AG04450 (cell line): Measurements from ENCODE around the gene PPP1R3C. TPM values are rescaled to one million over a fixed set of nuclear protein-coding genes. Genes with fewer than 3 reads are reported as not detected.
A peak's percentile ranks its signal among the peaks of the same experiment; 100 is the strongest.

Experiments
- CTCF ChIA-PET: fragments of 300-600, 350-600 bp; formaldehyde crosslinking; extraction: SDS; loops from one replicate; lab custom pipeline; 2022; ENCODE audit warnings: antibody characterized with exemption, inconsistent platforms; lab: Charles Lee
- POLR2A ChIA-PET: fragments of 350-600 bp; formaldehyde crosslinking; extraction: SDS; loops from one replicate; lab custom pipeline; 2021; ENCODE audit warnings: antibody characterized with exemption, inconsistent platforms; lab: Yijun Ruan, JAX
- DNase-seq: peaks from one replicate; pipeline ENCODE4 v3.0.0-alpha.2; 2011; ENCODE audit warnings: low read depth, low spot score
- H3K27ac ChIP-seq: one replicate; pipeline ENCODE4 v1.5.1; 2012; ENCODE audit warnings: low read depth, low read length, control low read depth
- H3K27me3 ChIP-seq: one replicate; pipeline ENCODE4 v1.6.0; 2012; ENCODE audit warnings: low read length; ENCODE audit not compliant: control insufficient read depth, insufficient read depth
- H3K4me3 ChIP-seq: 2 replicates; pipeline ENCODE4 v1.5.1; 2011; ENCODE audit warnings: mild to moderate bottlenecking, low read depth, low read length, control low read depth
- H3K9me3 ChIP-seq: 2 replicates; pipeline ENCODE4 v1.5.1; 2012; ENCODE audit warnings: low read length; ENCODE audit not compliant: control insufficient read depth, insufficient read depth
- CTCF ChIP-seq: IDR thresholded peaks from 2 replicates; pipeline ENCODE4 v1.5.1; 2011; ENCODE audit warnings: low read depth, low read length, control low read depth, inconsistent platforms
- polyA plus RNA-seq: library from polyadenylated mRNA; depleted of rRNA; stranded (reverse); fragments of >200 nt; gene quantifications from 2 replicates; pipeline ENCODE4 v1.2.3, GENCODE V29; 2011

The PPP1R3C gene
- polyA plus RNA-seq, 1 experiment = 51.1 TPM

- Histone ChIP-seq H3K27ac (no peak overlapping the region), H3K9me3 (no peaks in the 10 kb centered on the region), H3K27me3 (no peaks in the 10 kb centered on the region), H3K4me3 (no peak overlapping the region)
- TF ChIP-seq CTCF = no peak
- ChIA-PET CTCF (interaction anchor here (0.7 to 1.2 kb wide), 3 partner anchors 29 to 31 kb away, joined by 7 to 8 read pairs (median 7); no protein-coding TSS in a partner anchor), POLR2A (no interaction called here)
- no peak for DNase-seq
Measured at GRCh38 chr10:91664426-91664825, 31.6 kb upstream of the PPP1R3C start.

GRCh38 chr10:91662993-91663392 lies 30.1 kb upstream of the PPP1R3C start:
- POLR2A ChIA-PET = interaction anchor here (1.2 kb wide), 1 partner anchor 34 kb away, joined by 3 read pairs; no protein-coding TSS in a partner anchor
- H3K27me3 ChIP-seq = no peaks in the 10 kb centered on the region
- no peaks in the 10 kb centered on the region for H3K9me3 ChIP-seq
- no peak for DNase-seq
- H3K4me3 ChIP-seq = no peak overlapping the region
- no peak for TF ChIP-seq CTCF
- CTCF ChIA-PET = no interaction called here
- no peak overlapping the region for H3K27ac ChIP-seq

DNA sequence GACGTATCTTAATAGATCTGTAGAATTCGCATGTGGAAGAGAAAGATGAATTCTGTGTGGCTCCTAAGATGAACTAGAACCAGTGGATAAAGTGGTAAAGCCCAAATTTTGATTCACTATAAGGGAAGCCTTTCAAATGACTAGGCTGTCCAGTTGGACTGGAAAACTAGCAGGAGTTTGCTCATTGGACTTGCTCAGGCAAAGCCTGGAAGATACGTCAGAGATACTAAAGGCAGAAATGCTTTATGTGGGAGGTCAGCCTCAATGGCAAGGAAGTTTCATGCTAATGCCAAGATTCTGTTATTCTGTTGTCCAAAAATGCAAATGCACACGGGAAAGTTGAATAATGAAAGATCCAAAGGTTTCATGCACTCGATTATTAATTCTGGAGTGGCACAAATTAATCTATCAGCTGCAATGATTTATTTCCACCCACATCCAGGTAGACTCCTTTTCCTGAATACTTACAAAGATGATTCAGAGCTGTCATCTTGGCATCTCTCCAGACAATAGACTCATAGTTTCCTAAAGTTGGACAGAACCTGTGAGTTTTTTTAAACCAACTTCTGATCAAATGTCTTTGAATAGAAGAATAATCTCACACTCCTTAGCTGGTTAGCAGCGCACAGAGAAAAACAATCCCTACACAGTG lies 20.5 kb upstream of the PPP1R3C start:
- no peak for DNase-seq
- Histone ChIP-seq H3K9me3 (no peaks in the 10 kb centered on the region), H3K27ac (no peak overlapping the region), H3K27me3 (no peaks in the 10 kb centered on the region), H3K4me3 (no peak overlapping the region)
- no peak for TF ChIP-seq CTCF
- POLR2A ChIA-PET = no interaction called here
- CTCF ChIA-PET = interaction anchor here (3.1 kb wide), 1 partner anchor 19 kb away, joined by 26 read pairs; the partner anchor contains the start of gene PPP1R3C

DNA sequence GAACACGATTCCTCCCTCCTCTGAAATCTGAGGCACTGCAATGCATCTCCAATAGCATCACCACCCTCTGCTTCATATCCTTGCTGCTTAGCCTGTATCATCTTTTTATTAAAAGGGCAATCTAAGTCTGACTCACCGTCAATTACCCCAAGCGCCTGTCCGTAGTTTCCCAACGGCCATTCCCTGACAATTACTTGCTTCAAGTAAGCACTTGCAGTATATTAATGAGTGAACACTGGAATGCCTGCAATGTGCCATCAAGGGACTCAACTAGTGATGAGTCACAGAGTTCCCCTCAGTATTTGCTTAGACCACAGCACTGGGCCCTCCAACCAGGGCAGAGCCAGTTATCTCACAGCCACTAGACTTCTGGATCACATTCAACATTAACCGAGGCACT lies 19.5 kb upstream of the PPP1R3C start:
- ChIA-PET POLR2A (no interaction called here), CTCF (interaction anchor here (0.8 to 3.1 kb wide), 3 partner anchors 18 to 355 kb away, joined by 4 to 26 read pairs (median 4); partner anchors contain the start of gene PPP1R3C)
- DNase-seq = peak; percentile 62
- H3K27me3 ChIP-seq = no peaks in the 10 kb centered on the region
- no peak overlapping the region for H3K4me3 ChIP-seq
- no peaks in the 10 kb centered on the region for H3K9me3 ChIP-seq
- no peak for TF ChIP-seq CTCF
- H3K27ac ChIP-seq = no peak overlapping the region

DNA sequence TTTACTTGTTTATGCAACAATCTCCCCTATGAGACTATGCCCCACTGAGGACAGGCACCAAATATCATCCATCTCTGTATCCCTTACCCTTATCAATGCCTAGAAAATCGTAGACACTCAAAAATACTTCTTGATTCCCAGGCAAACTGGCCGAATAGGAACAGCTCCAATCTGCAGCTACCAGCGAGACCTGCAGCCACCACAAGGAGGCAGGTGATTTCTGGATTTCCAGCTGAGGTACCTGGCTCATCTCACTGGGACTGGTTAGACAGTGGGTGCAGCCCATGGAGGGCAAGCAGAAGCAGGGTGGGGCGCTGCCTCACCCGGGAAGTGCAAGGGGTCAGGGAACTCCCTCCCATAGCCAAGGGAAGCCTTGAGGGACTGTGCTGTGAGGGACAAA lies 10.8 kb upstream of the PPP1R3C start:
- Histone ChIP-seq H3K27ac (no peak overlapping the region), H3K4me3 (no peak overlapping the region), H3K9me3 (peaks cover 2% of the 10 kb centered on the region), H3K27me3 (no peaks in the 10 kb centered on the region)
- POLR2A ChIA-PET = interaction anchor here (1.7 kb wide), 1 partner anchor 11 kb away, joined by 5 read pairs; the partner anchor contains the start of gene PPP1R3C
- TF ChIP-seq CTCF = peak; percentile 39
- CTCF ChIA-PET = interaction anchor here (0.7 to 3.4 kb wide), 5 partner anchors 8 to 269 kb away, joined by 3 to 35 read pairs (median 4); no protein-coding TSS in a partner anchor
- DNase-seq = no peak
